Astrocyte (in vitro differentiated cells and primary cell): Measurements from ENCODE around the gene CSKMT. TPM values are rescaled to one million over a fixed set of nuclear protein-coding genes. Genes with fewer than 3 reads are reported as not detected.

Source experiments
- DNase-seq: peaks from one replicate; pipeline ENCODE4 v3.0.0-alpha.2; 2010; ENCODE audit warnings: low read depth
- FAIRE-seq: peaks from 2 replicates; lab custom pipeline; 2011; peaks lifted over from hg19 to GRCh38; lab: Jason Lieb, UNC
- H2AFZ ChIP-seq: 2 replicates; pipeline ENCODE4 v1.6.0; 2012; ENCODE audit warnings: low read depth, low read length, inconsistent platforms
- H3K27ac ChIP-seq: 2 replicates; pipeline ENCODE4 v1.5.1; 2011; ENCODE audit warnings: low read depth, low read length, inconsistent platforms
- H3K27me3 ChIP-seq: 2 replicates; pipeline ENCODE4 v1.6.0; 2011; ENCODE audit warnings: low read length, inconsistent platforms; ENCODE audit not compliant: insufficient read depth
- H3K36me3 ChIP-seq: 2 replicates; pipeline ENCODE4 v1.5.1; 2011; ENCODE audit warnings: low read length, inconsistent platforms; ENCODE audit not compliant: insufficient read depth
- H3K4me1 ChIP-seq: 2 replicates; pipeline ENCODE4 v1.5.1; 2011; ENCODE audit warnings: low read length, inconsistent platforms; ENCODE audit not compliant: insufficient read depth
- H3K4me2 ChIP-seq: 2 replicates; pipeline ENCODE4 v1.6.0; 2012; ENCODE audit warnings: low read length, inconsistent platforms
- H3K4me3 ChIP-seq: 2 replicates; pipeline ENCODE4 v1.5.1; 2011; ENCODE audit warnings: low read depth, mild to moderate bottlenecking, low read length, inconsistent platforms; ENCODE audit not compliant: insufficient read depth
- H3K79me2 ChIP-seq: 2 replicates; pipeline ENCODE4 v1.6.0; 2012; ENCODE audit warnings: mild to moderate bottlenecking, low read length, inconsistent platforms; ENCODE audit not compliant: insufficient read depth
- H3K9ac ChIP-seq: 2 replicates; pipeline ENCODE4 v1.6.0; 2012; ENCODE audit warnings: mild to moderate bottlenecking, low read length, inconsistent platforms
- H3K9me3 ChIP-seq: 2 replicates; pipeline ENCODE4 v1.5.1; 2012; ENCODE audit warnings: low read depth, mild to moderate bottlenecking, low read length, inconsistent platforms; ENCODE audit not compliant: insufficient read depth
- H4K20me1 ChIP-seq: 2 replicates; pipeline ENCODE4 v1.6.0; 2012; ENCODE audit warnings: low read length, inconsistent platforms; ENCODE audit not compliant: insufficient read depth
- H3K27ac Mint-ChIP-seq: one replicate; pipeline ENCODE4 v1.8.0; 2021; ENCODE audit warnings: mild to moderate bottlenecking, mixed read lengths; ENCODE audit not compliant: unreplicated experiment
- H3K27me3 Mint-ChIP-seq: one replicate; pipeline ENCODE4 v1.8.0; 2021; ENCODE audit warnings: low read depth, mixed read lengths; ENCODE audit not compliant: unreplicated experiment
- H3K36me3 Mint-ChIP-seq: one replicate; pipeline ENCODE4 v1.8.0; 2021; ENCODE audit warnings: low read depth, mixed read lengths; ENCODE audit not compliant: unreplicated experiment
- H3K4me1 Mint-ChIP-seq: one replicate; pipeline ENCODE4 v1.8.0; 2021; ENCODE audit warnings: low read depth, mixed read lengths; ENCODE audit not compliant: unreplicated experiment
- H3K4me3 Mint-ChIP-seq: one replicate; pipeline ENCODE4 v1.8.0; 2021; ENCODE audit warnings: mild to moderate bottlenecking, moderate library complexity, mixed read lengths; ENCODE audit not compliant: unreplicated experiment
- H3K9me3 Mint-ChIP-seq: one replicate; pipeline ENCODE4 v1.8.0; 2021; ENCODE audit warnings: mild to moderate bottlenecking, mixed read lengths; ENCODE audit not compliant: unreplicated experiment
- EZH2 ChIP-seq: IDR thresholded peaks from 2 replicates; pipeline ENCODE4 v1.6.1; 2012; ENCODE audit warnings: mild to moderate bottlenecking, low read length, inconsistent platforms; ENCODE audit not compliant: insufficient read depth
- total RNA-seq: library from RNA; stranded (reverse); gene quantifications from 2 replicates; pipeline ENCODE4 v1.2.1, GENCODE V29; 2021
- TF ChIP-seq, protein P1 (sequence below): IDR thresholded peaks from 2 replicates; pipeline ENCODE4 v1.5.1; 2011; ENCODE audit warnings: low read depth, mild to moderate bottlenecking, inconsistent platforms, low read length, moderate library complexity; ENCODE audit not compliant: insufficient read depth

Gene CSKMT
- total RNA-seq, 1 donor from 2014 or later = 23.3 TPM

DNA sequence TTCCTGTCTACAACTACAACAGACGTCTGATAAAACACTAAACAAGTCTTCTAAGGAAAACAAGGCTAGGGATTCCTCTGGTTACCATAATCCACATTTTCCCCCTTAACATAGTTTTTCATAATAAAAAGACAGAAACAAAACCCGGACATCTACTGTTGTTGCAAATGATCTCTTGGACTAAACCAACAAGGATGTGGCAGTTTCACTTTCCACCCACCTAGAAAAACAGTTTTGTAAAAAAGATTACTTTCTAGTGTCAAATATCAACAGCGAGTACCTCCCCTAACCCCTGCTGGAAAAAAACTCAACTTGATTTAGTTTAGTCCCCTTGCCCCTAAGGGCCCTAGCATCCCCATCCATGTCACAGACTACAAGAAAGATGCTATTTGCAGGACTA is 47.7 kb downstream of the CSKMT start:
- Histone ChIP-seq H3K4me1 (peaks cover 16% of the 10 kb centered on the region), H3K4me2 (no peak overlapping the region), H3K9me3 (no peaks in the 10 kb centered on the region), H3K27me3 (no peaks in the 10 kb centered on the region), H3K4me3 (no peak overlapping the region), H4K20me1 (peaks cover 18% of the 10 kb centered on the region), H2AFZ (no peak overlapping the region), H3K27ac (no peak overlapping the region), H3K36me3 (peaks cover 68% of the 10 kb centered on the region), H3K79me2 (peaks cover 44% of the 10 kb centered on the region), H3K9ac (no peak overlapping the region)
- no peak for TF ChIP-seq EZH2
- TF ChIP-seq, protein P1, sequence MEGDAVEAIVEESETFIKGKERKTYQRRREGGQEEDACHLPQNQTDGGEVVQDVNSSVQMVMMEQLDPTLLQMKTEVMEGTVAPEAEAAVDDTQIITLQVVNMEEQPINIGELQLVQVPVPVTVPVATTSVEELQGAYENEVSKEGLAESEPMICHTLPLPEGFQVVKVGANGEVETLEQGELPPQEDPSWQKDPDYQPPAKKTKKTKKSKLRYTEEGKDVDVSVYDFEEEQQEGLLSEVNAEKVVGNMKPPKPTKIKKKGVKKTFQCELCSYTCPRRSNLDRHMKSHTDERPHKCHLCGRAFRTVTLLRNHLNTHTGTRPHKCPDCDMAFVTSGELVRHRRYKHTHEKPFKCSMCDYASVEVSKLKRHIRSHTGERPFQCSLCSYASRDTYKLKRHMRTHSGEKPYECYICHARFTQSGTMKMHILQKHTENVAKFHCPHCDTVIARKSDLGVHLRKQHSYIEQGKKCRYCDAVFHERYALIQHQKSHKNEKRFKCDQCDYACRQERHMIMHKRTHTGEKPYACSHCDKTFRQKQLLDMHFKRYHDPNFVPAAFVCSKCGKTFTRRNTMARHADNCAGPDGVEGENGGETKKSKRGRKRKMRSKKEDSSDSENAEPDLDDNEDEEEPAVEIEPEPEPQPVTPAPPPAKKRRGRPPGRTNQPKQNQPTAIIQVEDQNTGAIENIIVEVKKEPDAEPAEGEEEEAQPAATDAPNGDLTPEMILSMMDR = no peak
- Mint-ChIP-seq H3K27me3 (no peaks in the 10 kb centered on the region), H3K27ac (no peak overlapping the region), H3K4me1 (peaks cover 30% of the 10 kb centered on the region), H3K4me3 (no peak overlapping the region), H3K9me3 (no peaks in the 10 kb centered on the region), H3K36me3 (peaks cover 28% of the 10 kb centered on the region)
- FAIRE-seq (no peak), DNase-seq (no peak)

DNA sequence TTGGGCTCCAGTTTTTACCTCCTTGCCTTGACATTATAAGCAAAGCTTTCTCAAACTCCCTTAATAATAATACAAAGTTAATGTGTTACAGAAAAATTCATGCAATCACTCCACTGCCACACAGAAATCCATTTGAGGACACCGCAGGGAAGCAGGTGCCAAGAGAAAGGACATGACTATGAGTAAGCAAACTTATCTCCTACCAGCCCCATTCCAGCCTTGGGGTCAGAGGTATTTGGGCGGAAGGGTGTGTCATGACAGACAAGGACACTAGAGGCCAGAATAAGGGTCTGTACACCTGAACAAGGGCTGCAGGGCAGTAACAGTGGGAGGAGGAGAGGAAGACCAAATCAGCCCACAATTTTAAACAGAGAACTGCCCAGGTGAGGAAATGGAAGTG is 48.2 kb downstream of the CSKMT start:
- H3K4me3 ChIP-seq = no peak overlapping the region
- Mint-ChIP-seq H3K9me3 (no peaks in the 10 kb centered on the region), H3K36me3 (peaks cover 32% of the 10 kb centered on the region), H3K4me3 (peak overlapping the region; percentile 31), H3K27ac (peak overlapping the region; percentile 70), H3K4me1 (peaks cover 26% of the 10 kb centered on the region), H3K27me3 (no peaks in the 10 kb centered on the region)
- no peaks in the 10 kb centered on the region for H3K27me3 ChIP-seq
- no peak for TF ChIP-seq EZH2
- TF ChIP-seq, protein P1 = no peak
- DNase-seq (no peak), FAIRE-seq (no peak)
- H3K36me3 ChIP-seq = peaks cover 71% of the 10 kb centered on the region
- no peak overlapping the region for H3K9ac ChIP-seq
- H3K79me2 ChIP-seq = peaks cover 47% of the 10 kb centered on the region
- H3K4me1 ChIP-seq = peaks cover 16% of the 10 kb centered on the region
- peaks cover 20% of the 10 kb centered on the region for H4K20me1 ChIP-seq
- H3K9me3 ChIP-seq = no peaks in the 10 kb centered on the region
- no peak overlapping the region for H3K4me2 ChIP-seq
- no peak overlapping the region for H3K27ac ChIP-seq
- no peak overlapping the region for H2AFZ ChIP-seq
